NCI-H128 (cell line): ENCODE results near the gene THRAP3.

ENCODE experiments used
- DNase-seq: peaks from one replicate; lab custom pipeline; 2025; ENCODE audit not compliant: unreplicated experiment; lab: John Stamatoyannopoulos, UW

Gene THRAP3

GRCh38 chr1:36351227-36351977, 127.2 kb downstream of the THRAP3 start:
- DNase-seq = no peak

- no peak for DNase-seq
Measured at GRCh38 chr1:36352125-36352909, 128.1 kb downstream of the THRAP3 start.

- no peak for DNase-seq
Measured at GRCh38 chr1:36352910-36353878, 129.0 kb downstream of the THRAP3 start.

GRCh38 chr1:36354486-36354885, 130.2 kb downstream of the THRAP3 start:
- no peak for DNase-seq
